Measurements from ENCODE around the gene RXFP4. TPM values are rescaled to one million over a fixed set of nuclear protein-coding genes. Genes with fewer than 3 reads are reported as not detected.
"Not testable (repeated sequence)": the region's sequence is repeated elsewhere in the genome, so short reads cannot be mapped to it uniquely, and the experiment has no call there.

Gene RXFP4
- total RNA-seq, 2 experiments from 2014 or later, result not detected

DNA sequence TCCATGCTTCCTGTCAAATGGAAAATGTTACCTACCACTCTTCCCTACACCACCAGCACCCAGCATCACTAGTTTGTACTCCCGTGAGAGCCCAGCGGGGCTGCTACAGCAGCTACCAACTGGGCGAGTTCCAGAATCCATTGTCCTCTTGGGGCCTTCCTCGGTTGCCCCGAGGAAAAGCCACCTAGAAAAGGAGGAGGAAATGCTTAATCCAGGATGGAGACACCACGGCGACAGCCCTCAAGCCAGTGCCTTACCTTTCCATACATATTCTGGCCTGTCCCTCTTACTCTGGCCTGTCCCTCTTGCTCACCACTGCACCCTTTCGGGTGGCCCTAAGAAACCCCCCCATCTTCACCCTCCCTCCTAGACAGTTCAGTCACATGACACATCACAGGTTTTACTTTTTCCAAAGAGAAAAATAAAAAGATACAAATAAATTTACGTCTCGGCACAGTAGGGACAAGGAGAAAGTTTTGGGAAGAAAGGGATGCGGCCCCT is 30.8 kb upstream of the RXFP4 start:
- peaks cover 38% of the 10 kb centered on the region for H3K36me3 Mint-ChIP-seq
- DNase-seq, result peak; percentile 20
- H3K27me3 Mint-ChIP-seq, result no peaks in the 10 kb centered on the region
- peaks cover 22% of the 10 kb centered on the region for H3K4me1 Mint-ChIP-seq (ENCODE audit: low read depth)
- intact Hi-C loops (cut with micrococcal nuclease), result loop anchor here (1.0 to 10.0 kb wide), 4 partner anchors 24 to 226 kb away; partner anchors contain the start of genes DAP3, KHDC4, LAMTOR2 and SYT11
- CTCF ChIA-PET, result no interaction called here
- H3K27ac Mint-ChIP-seq, result peak overlapping the region; percentile 96
- no peaks in the 10 kb centered on the region for H3K9me3 Mint-ChIP-seq
- peak overlapping the region; percentile 97 for H3K4me3 Mint-ChIP-seq
- POLR2A ChIA-PET, result interaction anchor here (0.9 to 1.7 kb wide), 3 partner anchors 24 to 184 kb away, joined by 3 to 4 read pairs (median 4); partner anchors contain the start of genes ARHGEF2 and KHDC4

DNA sequence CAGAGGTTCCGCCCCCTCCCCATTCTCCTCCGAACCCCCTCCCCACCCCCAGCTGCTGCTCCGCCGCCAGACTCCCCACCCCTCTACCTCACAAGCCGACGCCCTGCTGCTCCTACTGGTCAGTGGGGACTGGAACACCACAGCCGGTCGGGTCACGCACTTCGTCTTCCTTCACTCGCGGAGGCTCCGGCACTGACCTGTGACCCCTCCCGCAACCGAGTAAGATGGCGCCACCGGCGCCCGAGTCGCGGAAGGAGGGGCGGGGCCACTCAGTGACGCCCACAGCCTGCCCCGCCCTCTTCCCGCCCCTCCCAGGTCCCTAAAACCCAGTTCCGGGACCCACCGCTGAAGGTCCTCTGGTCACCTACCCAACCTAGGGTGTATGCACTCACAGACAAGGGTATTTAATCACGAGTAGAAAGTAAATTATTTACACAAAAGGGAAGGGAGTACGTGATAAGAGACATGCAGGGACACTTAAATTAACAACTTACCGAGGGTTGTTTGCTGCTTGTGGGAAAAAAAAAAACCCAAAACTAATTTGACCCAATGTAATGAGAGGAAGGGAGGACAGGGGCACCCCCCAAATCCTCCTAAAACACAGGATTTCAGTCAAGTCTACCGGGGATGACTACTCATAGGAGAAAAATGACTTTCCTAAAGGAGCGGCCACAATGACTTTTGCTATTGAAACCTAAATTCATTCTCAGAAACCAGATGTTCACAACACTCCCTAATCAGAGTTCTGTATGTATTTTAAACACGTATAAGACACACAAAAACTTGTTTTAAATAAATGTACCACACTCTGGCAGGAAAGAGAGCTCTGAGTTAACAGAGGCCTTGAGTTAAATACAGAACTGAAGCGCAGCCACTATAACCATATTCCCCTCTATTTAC is 30.0 kb upstream of the RXFP4 start, which contains the start of gene RIT1:
Gene RIT1, minus strand, starts transcription at position 194 of the 900 bp plus-strand sequence. CDS start 588 bp downstream, outside the sequence.
- CTCF ChIA-PET, result interaction anchor here (0.7 kb wide), 1 partner anchor 18 kb away, joined by 4 read pairs; no protein-coding TSS in a partner anchor
- intact Hi-C loops (cut with micrococcal nuclease), result loop anchor here (1.0 to 10.0 kb wide), 4 partner anchors 23 to 227 kb away; partner anchors contain the start of genes DAP3, KHDC4, LAMTOR2 and SYT11
- Mint-ChIP-seq H3K36me3 (peaks cover 43% of the 10 kb centered on the region), H3K9me3 (no peaks in the 10 kb centered on the region), H3K27ac (peak within 1 kb of the TSS; percentile 96), H3K4me3 (peak within 1 kb of the TSS; percentile 97), H3K27me3 (no peaks in the 10 kb centered on the region), H3K4me1 (ENCODE audit: low read depth) (peaks cover 22% of the 10 kb centered on the region)
- POLR2A ChIA-PET, result interaction anchor here (0.5 to 1.7 kb wide), 7 partner anchors 22 to 1305 kb away, joined by 3 to 4 read pairs (median 4); partner anchors contain the start of genes ARHGEF2 and KHDC4
- DNase-seq, result peak; percentile 90

DNA sequence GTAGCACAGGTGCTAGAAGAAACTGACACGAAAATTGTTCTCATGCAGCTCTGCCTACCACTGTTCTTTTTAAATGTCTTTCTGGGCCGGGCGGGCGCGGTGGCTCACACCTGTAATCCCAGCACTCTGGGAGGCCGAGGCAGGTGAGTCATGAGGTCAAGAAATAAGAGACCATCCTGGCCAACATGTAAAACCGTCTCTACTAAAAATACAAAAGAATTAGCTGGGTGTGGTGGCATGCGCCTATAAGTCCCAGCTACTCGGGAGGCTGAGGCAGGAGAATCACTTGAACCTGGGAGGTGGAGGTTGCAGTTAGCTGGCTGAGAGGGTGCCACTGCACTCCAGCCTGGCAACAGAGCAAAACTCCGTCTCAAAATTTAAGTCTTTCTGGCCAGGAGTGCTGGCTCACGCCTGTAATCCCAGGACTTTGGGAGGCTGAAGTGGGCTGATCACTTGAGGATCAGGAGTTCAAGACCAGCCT is 29.3 kb upstream of the RXFP4 start:
- H3K4me3 Mint-ChIP-seq, result peak overlapping the region; percentile 97
- peak overlapping the region; percentile 96 for H3K27ac Mint-ChIP-seq
- H3K36me3 Mint-ChIP-seq, result peaks cover 47% of the 10 kb centered on the region
- ChIA-PET CTCF (interaction anchor here (0.7 kb wide), 1 partner anchor 19 kb away, joined by 4 read pairs; no protein-coding TSS in a partner anchor), POLR2A (interaction anchor here (0.5 to 1.3 kb wide), 5 partner anchors 21 to 1305 kb away, joined by 3 to 4 read pairs (median 3); partner anchors contain the start of gene KHDC4)
- intact Hi-C loops (cut with micrococcal nuclease), result loop anchor here (10.0 kb wide), 1 partner anchor 227 kb away; the partner anchor contains the start of genes DAP3 and YY1AP1
- H3K27me3 Mint-ChIP-seq, result no peaks in the 10 kb centered on the region
- no peaks in the 10 kb centered on the region for H3K9me3 Mint-ChIP-seq
- DNase-seq, result no peak
- H3K4me1 Mint-ChIP-seq (ENCODE audit: low read depth), result peaks cover 22% of the 10 kb centered on the region

DNA sequence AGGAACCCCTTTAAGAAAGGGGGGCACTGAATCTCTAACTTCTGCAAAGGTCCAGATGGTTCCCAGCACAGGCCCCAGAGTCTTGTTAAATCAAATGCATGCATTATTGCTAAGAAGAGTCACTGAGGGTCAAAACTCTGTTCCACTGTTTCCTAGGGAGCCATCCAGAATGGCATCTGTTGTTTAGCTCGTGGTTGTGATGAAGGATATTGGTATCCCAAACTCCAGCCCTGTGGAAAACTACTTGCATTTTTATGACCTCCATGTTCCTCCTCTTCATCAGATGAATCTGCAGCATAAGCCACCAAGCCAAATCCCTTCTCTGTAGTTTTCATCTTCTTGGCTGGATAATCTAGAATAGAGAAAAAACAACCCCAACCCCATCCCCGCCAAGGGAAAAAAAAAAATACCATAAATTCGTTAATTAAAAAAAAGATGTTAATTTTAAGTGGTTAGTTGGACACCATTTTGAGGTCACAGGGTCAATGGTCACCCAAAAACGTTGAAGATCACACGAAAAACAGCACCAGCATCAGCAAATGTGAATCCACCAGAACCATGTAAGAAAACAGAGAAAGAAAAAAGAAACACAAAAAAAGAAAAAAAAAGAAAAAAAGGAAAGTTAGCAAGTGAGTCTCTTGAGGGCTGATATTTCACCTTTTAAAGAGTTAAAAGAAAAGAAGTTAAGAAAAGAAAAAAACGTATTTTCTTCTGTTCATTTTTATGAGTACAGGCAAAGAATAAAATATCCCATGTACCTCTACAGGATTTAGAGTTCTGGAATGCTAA is 27.3 kb upstream of the RXFP4 start:
- no peak overlapping the region for H3K4me3 Mint-ChIP-seq
- intact Hi-C loops (cut with micrococcal nuclease), result loop anchor here (10.0 kb wide), 1 partner anchor 229 kb away; the partner anchor contains the start of genes DAP3 and YY1AP1
- no peaks in the 10 kb centered on the region for H3K9me3 Mint-ChIP-seq
- H3K27ac Mint-ChIP-seq, result peak overlapping the region; percentile 18
- peaks cover 19% of the 10 kb centered on the region for H3K4me1 Mint-ChIP-seq (ENCODE audit: low read depth)
- ChIA-PET CTCF (interaction anchor here (1.0 kb wide), 1 partner anchor 152 kb away, joined by 3 read pairs; no protein-coding TSS in a partner anchor), POLR2A (interaction anchor here (1.2 kb wide), 1 partner anchor 21 kb away, joined by 3 read pairs; the partner anchor contains the start of gene KHDC4)
- H3K36me3 Mint-ChIP-seq, result peaks cover 55% of the 10 kb centered on the region
- H3K27me3 Mint-ChIP-seq, result no peaks in the 10 kb centered on the region
- no peak for DNase-seq

DNA sequence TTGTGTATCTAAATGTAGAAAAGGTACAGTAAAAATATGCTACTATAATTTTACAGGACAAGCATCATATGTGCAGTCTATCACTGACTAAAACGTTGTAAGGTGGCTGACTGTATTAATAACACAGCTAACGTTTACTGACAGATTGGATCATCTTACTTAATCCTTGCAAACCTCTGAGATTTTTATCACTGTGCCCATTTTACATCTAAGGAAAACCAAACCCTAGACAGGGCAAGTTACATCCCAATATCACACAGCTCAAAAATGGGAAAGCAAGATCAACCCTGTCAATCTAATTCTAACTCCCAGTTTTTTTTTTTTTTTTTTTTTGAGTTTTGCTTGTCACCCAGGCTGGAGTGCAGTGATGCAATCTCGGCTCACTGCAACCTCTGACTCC is 22.8 kb upstream of the RXFP4 start:
- peaks cover 2% of the 10 kb centered on the region for H3K4me1 Mint-ChIP-seq (ENCODE audit: low read depth)
- H3K4me3 Mint-ChIP-seq, result no peak overlapping the region
- H3K27ac Mint-ChIP-seq, result no peak overlapping the region
- CTCF ChIA-PET, result no interaction called here
- DNase-seq, result no peak
- peaks cover 66% of the 10 kb centered on the region for H3K36me3 Mint-ChIP-seq
- no peaks in the 10 kb centered on the region for H3K27me3 Mint-ChIP-seq
- intact Hi-C loops (cut with micrococcal nuclease), result loop anchor here (10.0 kb wide), 1 partner anchor 234 kb away; the partner anchor contains the start of genes DAP3 and YY1AP1
- no peaks in the 10 kb centered on the region for H3K9me3 Mint-ChIP-seq
- POLR2A ChIA-PET, result interaction anchor here (0.6 to 1.7 kb wide), 3 partner anchors 8 to 75 kb away, joined by 4 to 7 read pairs (median 6); no protein-coding TSS in a partner anchor

DNA sequence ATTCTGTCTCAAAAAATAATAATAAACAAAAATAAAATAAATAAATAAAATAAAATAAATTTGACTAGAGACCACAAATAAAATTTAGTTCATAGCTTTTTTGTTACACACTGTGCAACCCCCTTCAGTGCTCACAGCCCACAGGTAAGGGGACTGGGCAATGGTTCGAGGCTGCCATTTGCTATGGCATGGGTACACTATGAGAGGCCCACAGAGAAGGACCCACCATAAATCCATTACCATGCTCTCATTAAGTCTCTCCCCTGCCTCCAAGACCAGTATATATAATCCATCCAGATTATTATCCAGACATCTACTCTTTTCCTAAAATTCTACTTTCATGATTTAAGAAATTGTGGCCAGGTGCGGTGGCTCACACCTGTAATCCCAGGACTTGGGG is 21.6 kb upstream of the RXFP4 start:
- ChIA-PET POLR2A (interaction anchor here (0.6 kb wide), 1 partner anchor 113 kb away, joined by 3 read pairs; no protein-coding TSS in a partner anchor), CTCF (no interaction called here)
- intact Hi-C loops (cut with micrococcal nuclease), result loop anchor here (10.0 kb wide), 1 partner anchor 235 kb away; the partner anchor contains the start of genes DAP3 and YY1AP1
- Mint-ChIP-seq H3K27me3 (no peaks in the 10 kb centered on the region), H3K9me3 (no peaks in the 10 kb centered on the region), H3K36me3 (peaks cover 66% of the 10 kb centered on the region), H3K4me3 (no peak overlapping the region), H3K4me1 (ENCODE audit: low read depth) (peaks cover 2% of the 10 kb centered on the region), H3K27ac (no peak overlapping the region)
- no peak for DNase-seq

DNA sequence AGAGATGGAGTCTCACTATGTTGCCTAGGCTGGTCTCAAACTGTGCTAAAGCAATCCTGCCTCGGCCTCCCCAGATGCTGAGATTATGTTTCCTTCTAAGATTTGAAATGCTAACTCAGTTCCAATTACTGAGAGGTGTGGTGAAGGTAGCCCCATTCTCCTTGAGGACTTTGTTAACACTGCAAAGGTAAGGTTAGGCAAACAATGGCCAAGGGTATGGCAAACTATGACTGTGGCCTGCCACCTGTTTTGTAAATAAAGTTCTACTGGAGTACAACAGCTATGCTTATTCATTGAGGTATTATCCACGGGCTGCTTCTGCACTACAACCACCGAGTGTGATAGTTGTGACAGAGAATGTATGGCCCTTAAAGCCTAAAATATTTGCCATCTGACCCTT is 20.7 kb upstream of the RXFP4 start:
- ChIA-PET CTCF (interaction anchor here (1.8 kb wide), 1 partner anchor 69 kb away, joined by 5 read pairs; no protein-coding TSS in a partner anchor), POLR2A (no interaction called here)
- Mint-ChIP-seq H3K4me3 (no peak overlapping the region), H3K27me3 (no peaks in the 10 kb centered on the region), H3K4me1 (ENCODE audit: low read depth) (peaks cover 2% of the 10 kb centered on the region), H3K27ac (peak overlapping the region; percentile 42), H3K9me3 (no peaks in the 10 kb centered on the region), H3K36me3 (peaks cover 69% of the 10 kb centered on the region)
- DNase-seq, result no peak
- intact Hi-C loops (cut with micrococcal nuclease), result no loop called here

DNA sequence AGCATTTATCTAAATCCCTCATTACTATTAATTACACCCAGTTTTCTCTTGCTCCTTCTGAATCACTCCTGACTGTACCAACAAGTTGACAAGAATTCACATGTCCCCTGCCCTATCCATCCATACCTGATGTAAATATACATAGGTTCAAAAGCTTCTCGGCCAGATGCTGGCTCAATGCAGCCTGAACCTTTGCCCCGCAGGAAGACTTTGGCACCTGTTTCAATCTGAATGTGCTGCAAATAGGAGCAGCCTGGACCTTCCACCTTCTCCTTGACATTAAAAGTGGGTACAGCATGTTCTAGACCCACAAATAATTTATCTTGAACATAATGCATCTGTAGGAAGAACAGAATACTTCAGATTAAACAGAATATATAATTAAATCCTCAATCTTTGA is 15.9 kb upstream of the RXFP4 start:
- Mint-ChIP-seq H3K27me3 (no peaks in the 10 kb centered on the region), H3K9me3 (no peaks in the 10 kb centered on the region), H3K27ac (no peak overlapping the region), H3K4me3 (no peak overlapping the region), H3K4me1 (ENCODE audit: low read depth) (peaks cover 17% of the 10 kb centered on the region), H3K36me3 (peaks cover 71% of the 10 kb centered on the region)
- ChIA-PET CTCF (no interaction called here), POLR2A (interaction anchor here (0.6 to 0.7 kb wide), 2 partner anchors 8 kb away, joined by 3 read pairs; partner anchors contain the start of gene KHDC4)
- intact Hi-C loops (cut with micrococcal nuclease), result no loop called here
- no peak for DNase-seq

DNA sequence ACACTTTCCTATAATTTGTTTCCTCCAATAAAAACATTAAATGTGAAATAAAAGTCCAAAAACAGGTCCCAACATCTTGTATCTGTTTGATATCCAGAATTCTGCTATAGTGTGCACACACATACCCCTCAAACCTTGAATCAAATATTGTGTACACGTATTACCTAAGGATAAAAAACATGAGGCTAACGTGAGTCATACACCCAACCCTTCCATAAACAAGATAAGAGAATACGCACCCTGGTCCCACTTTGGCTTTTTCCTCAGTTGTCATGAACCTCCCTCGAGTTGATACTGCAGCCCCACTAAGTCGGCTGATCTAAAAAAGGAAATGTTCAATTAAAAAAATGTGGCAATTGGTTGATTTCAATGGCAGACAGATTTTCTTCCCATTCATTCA is 12.4 kb upstream of the RXFP4 start:
- Mint-ChIP-seq H3K9me3 (no peaks in the 10 kb centered on the region), H3K27ac (no peak overlapping the region), H3K4me1 (ENCODE audit: low read depth) (peaks cover 38% of the 10 kb centered on the region), H3K4me3 (no peak overlapping the region), H3K36me3 (peaks cover 59% of the 10 kb centered on the region), H3K27me3 (no peaks in the 10 kb centered on the region)
- ChIA-PET POLR2A (no interaction called here), CTCF (interaction anchor here (6.7 kb wide), 1 partner anchor 61 kb away, joined by 67 read pairs; no protein-coding TSS in a partner anchor)
- intact Hi-C loops (cut with micrococcal nuclease), result no loop called here
- no peak for DNase-seq

DNA sequence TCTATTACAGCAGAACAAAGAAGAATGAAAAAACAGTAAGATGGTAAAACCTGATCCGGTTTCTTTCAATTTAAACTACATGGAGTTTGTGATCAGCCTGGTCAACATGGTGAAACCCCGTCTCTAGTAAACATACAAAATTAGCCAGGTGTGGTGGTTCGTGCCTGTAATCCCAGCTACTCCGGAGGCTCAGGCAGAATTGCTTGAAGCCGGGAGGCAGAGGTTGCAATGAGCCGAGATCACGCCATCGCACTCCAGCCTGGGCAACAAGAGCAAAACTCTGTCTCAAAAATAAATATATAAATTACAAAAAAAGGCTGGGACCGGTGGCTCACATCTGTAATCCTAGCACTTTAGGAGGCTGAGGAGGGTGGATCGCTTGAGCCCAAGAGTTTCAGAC is 10.7 kb upstream of the RXFP4 start:
- Mint-ChIP-seq H3K36me3 (peaks cover 51% of the 10 kb centered on the region), H3K4me1 (ENCODE audit: low read depth) (peaks cover 38% of the 10 kb centered on the region), H3K4me3 (peak overlapping the region; percentile 47)
- not testable (repeated sequence) for H3K27me3 Mint-ChIP-seq, H3K9me3 Mint-ChIP-seq, DNase-seq, H3K27ac Mint-ChIP-seq
- intact Hi-C loops (cut with micrococcal nuclease), result loop anchor here (5.0 kb wide), 1 partner anchor 407 kb away; the partner anchor contains the start of genes CCT3 and TSACC
- ChIA-PET POLR2A (interaction anchor here (0.7 to 1.0 kb wide), 2 partner anchors 24 to 169 kb away, joined by 3 to 4 read pairs; no protein-coding TSS in a partner anchor), CTCF (interaction anchor here (1.0 to 6.7 kb wide), 7 partner anchors 7 to 406 kb away, joined by 3 to 77 read pairs (median 4); partner anchors contain the start of gene ARHGEF2)
